Measurements from ENCODE around the gene POLE. TPM values are rescaled to one million over a fixed set of nuclear protein-coding genes. Genes with fewer than 3 reads are reported as not detected.

Gene POLE
- total and polyA plus RNA-seq, 2 of the 4 experiments (the other 2 are of a cell fraction): 17.2 to 20.7 TPM

DNA sequence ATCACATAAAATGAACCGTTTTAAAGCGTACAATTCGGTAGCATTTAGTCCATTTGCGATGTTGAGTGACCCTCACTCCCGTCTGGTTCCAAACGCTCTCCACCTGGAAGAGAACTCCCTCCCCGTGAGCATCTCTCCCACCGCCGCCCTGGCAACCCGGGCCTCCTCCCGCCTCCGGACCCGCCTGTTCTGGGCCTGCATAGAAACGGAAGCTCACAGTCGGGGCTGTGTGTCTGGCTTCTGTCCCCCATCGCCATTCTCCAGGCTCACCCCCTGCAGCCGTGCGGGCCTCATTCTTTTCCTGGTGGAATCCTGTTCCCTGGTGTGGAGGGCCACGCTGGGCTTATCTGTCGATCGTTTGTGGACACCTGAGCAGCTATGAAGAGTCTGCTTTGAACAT lies 94.1 kb downstream of the POLE start:
- H2BK15ac ChIP-seq (ENCODE audit: low read depth, low read length): no peak overlapping the region
- dilution Hi-C loops (cut with HindIII; ENCODE audit: low sequenced_read_pairs, unreplicated experiment): no loop called here
- no peaks in the 10 kb centered on the region for H3K36me3 ChIP-seq (ENCODE audit: control insufficient read depth, insufficient read depth, low read length)
- ATAC-seq (ENCODE audit: low read depth): no peak
- H3K23ac ChIP-seq (ENCODE audit: low read depth, low read length): no peak overlapping the region
- H2BK20ac ChIP-seq (ENCODE audit: low read depth, low read length): no peak overlapping the region
- H4K8ac ChIP-seq (ENCODE audit: low read depth in 2 of 2, low read length in 2 of 2): no peak overlapping the region
- H3K27ac ChIP-seq (ENCODE audit: insufficient read depth, low read length): no peak overlapping the region
- H3K4me2 ChIP-seq (ENCODE audit: low read depth, low read length): no peak overlapping the region
- H3K18ac ChIP-seq (ENCODE audit: low read depth, low read length): no peak overlapping the region
- in situ Hi-C loops (cut with MboI; ENCODE audit: low sequenced_read_pairs): no loop called here
- H4K5ac ChIP-seq (ENCODE audit: low read depth, low read length): no peak overlapping the region
- H2AK5ac ChIP-seq (ENCODE audit: low read depth, low read length): no peak overlapping the region
- H4K20me1 ChIP-seq (ENCODE audit: insufficient read depth, low read length): no peaks in the 10 kb centered on the region
- peaks cover 4% of the 10 kb centered on the region; the same call in 1 of the 2 replicates for H3K4me1 ChIP-seq (ENCODE audit: control insufficient read depth, insufficient read depth, low read length)
- no peak overlapping the region for H2BK5ac ChIP-seq (ENCODE audit: low read depth, low read length, poor library complexity, severe bottlenecking)
- WGBS, 2 experiments (ENCODE audit: extremely low coverage in 2 of 2, insufficient read length in 1 of 2): 65% methylated on average over 4 of the region's 21 CpGs; no CpG with 5 or more reads in 1 of the 2 experiments
- intact Hi-C loops (cut with micrococcal nuclease): no loop called here
- peaks cover 6% of the 10 kb centered on the region; the same call in 1 of the 2 replicates for H3K27me3 ChIP-seq (ENCODE audit: control insufficient read depth, insufficient read depth, low read length)
- H2BK120ac ChIP-seq (ENCODE audit: low read depth, low read length): no peak overlapping the region
- no peak overlapping the region for H4K91ac ChIP-seq (ENCODE audit: insufficient read depth, low read depth, low read length)
- no peak overlapping the region for H3K9ac ChIP-seq (ENCODE audit: low read depth, low read length)
- no peaks in the 10 kb centered on the region for H3K79me1 ChIP-seq (ENCODE audit: low read depth in 1 of 2, low read length in 2 of 2)
- H2AK9ac ChIP-seq (replicated peaks; ENCODE audit: low read depth, low read length, poor library complexity): no peak overlapping the region
- H2AFZ ChIP-seq (replicated peaks; ENCODE audit: low read length, poor library complexity): no peak overlapping the region
- H3K9me3 ChIP-seq (ENCODE audit: control insufficient read depth, insufficient read depth, low read length): peaks cover 5% of the 10 kb centered on the region; the same call in 1 of the 2 replicates
- 0 out of 2 replicates have a peak, but pooled peaks cover 7% of the 10 kb centered on the region for H3K9me1 ChIP-seq (ENCODE audit: insufficient read depth, low read length)
- TF ChIP-seq MAFK (IDR thresholded peaks at IDR 0.05; ENCODE audit: low read depth, low read length) (no peak), NFE2L2 (IDR thresholded peaks at IDR 0.05; ENCODE audit: low read depth, low read length) (no peak), RCOR1 (IDR thresholded peaks at IDR 0.05; ENCODE audit: insufficient replicate concordance, low read length) (no peak), POLR2A (IDR thresholded peaks at IDR 0.05; ENCODE audit: low read depth, low read length) (no peak), SMC3 (IDR thresholded peaks at IDR 0.05; ENCODE audit: low read depth, low read length) (no peak), CEBPB (IDR thresholded peaks at IDR 0.05; ENCODE audit: low read depth, low read length) (no peak), FOS (IDR thresholded peaks at IDR 0.05; ENCODE audit: low read depth, low read length) (no peak)
- TF ChIP-seq, protein P1, sequence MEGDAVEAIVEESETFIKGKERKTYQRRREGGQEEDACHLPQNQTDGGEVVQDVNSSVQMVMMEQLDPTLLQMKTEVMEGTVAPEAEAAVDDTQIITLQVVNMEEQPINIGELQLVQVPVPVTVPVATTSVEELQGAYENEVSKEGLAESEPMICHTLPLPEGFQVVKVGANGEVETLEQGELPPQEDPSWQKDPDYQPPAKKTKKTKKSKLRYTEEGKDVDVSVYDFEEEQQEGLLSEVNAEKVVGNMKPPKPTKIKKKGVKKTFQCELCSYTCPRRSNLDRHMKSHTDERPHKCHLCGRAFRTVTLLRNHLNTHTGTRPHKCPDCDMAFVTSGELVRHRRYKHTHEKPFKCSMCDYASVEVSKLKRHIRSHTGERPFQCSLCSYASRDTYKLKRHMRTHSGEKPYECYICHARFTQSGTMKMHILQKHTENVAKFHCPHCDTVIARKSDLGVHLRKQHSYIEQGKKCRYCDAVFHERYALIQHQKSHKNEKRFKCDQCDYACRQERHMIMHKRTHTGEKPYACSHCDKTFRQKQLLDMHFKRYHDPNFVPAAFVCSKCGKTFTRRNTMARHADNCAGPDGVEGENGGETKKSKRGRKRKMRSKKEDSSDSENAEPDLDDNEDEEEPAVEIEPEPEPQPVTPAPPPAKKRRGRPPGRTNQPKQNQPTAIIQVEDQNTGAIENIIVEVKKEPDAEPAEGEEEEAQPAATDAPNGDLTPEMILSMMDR (conservative IDR thresholded peaks at IDR 0.05; ENCODE audit: low read depth, low read length): no peak
- BruUV-seq (replicated peaks): no TSS peak
- no peak overlapping the region for H3K56ac ChIP-seq (ENCODE audit: extremely low read depth, insufficient read depth, low read length)
- DNase-seq: no peak
- CTCF ChIA-PET: no interaction called here
- POLR2A ChIA-PET (ENCODE audit: unreplicated experiment): no interaction called here
- H3K4ac ChIP-seq (ENCODE audit: low read depth, low read length): no peak overlapping the region
- no peak overlapping the region for H3K14ac ChIP-seq (replicated peaks; ENCODE audit: low read depth, low read length)
- no peak overlapping the region for H3K4me3 ChIP-seq (ENCODE audit: insufficient read depth, low read depth, low read length)

All from IMR-90 (cell line).